Activated CD4-positive, alpha-beta T cell treated with anti-CD3 and anti-CD28 coated beads for 48 hours (primary cell): ENCODE measurements around the gene DPH2.
A peak's percentile ranks its signal among the peaks of the same experiment; 100 is the strongest.

Source experiments
- DNase-seq: peaks from one replicate; pipeline ENCODE4 v3.0.0-alpha.2; 2020

DPH2 gene

GRCh38 chr1:43944860-43945259 is 24.9 kb upstream of the DPH2 start:
- DNase-seq = no peak

GRCh38 chr1:43945674-43946235 is 24.1 kb upstream of the DPH2 start:
- no peak for DNase-seq

GRCh38 chr1:43946236-43947060 is 23.4 kb upstream of the DPH2 start, which contains the start of gene IPO13:
Gene IPO13 (plus strand): TSS chr1:43946950. CDS start chr1:43947601, 651 bp downstream.
- DNase-seq = peak; percentile 97

- peak; percentile 35 for DNase-seq
Observed at GRCh38 chr1:43947061-43947873, 22.5 kb upstream of the DPH2 start.

GRCh38 chr1:43947874-43948437 is 21.9 kb upstream of the DPH2 start:
- DNase-seq = no peak

- no peak for DNase-seq
Observed at GRCh38 chr1:43949678-43950077, 20.1 kb upstream of the DPH2 start.

GRCh38 chr1:43951021-43951985 is 18.5 kb upstream of the DPH2 start:
- DNase-seq = no peak

- no peak for DNase-seq
Observed at GRCh38 chr1:43952731-43953346, 17.0 kb upstream of the DPH2 start.

GRCh38 chr1:43953361-43953760 is 16.4 kb upstream of the DPH2 start:
- DNase-seq = no peak

- DNase-seq = no peak
Observed at GRCh38 chr1:43954036-43954435, 15.8 kb upstream of the DPH2 start.

- DNase-seq = no peak
Observed at GRCh38 chr1:43956234-43956633, 13.6 kb upstream of the DPH2 start.

GRCh38 chr1:43957407-43958040 is 12.3 kb upstream of the DPH2 start:
- DNase-seq = no peak

- DNase-seq = no peak
Observed at GRCh38 chr1:43958351-43959255, 11.2 kb upstream of the DPH2 start.

GRCh38 chr1:43960798-43961197 is 9.0 kb upstream of the DPH2 start:
- DNase-seq = no peak

GRCh38 chr1:43961692-43962091 is 8.1 kb upstream of the DPH2 start:
- no peak for DNase-seq

- DNase-seq = no peak
Observed at GRCh38 chr1:43962324-43962723, 7.5 kb upstream of the DPH2 start.

GRCh38 chr1:43963006-43963405 is 6.8 kb upstream of the DPH2 start:
- DNase-seq = no peak

- no peak for DNase-seq
Observed at GRCh38 chr1:43963890-43964289, 5.9 kb upstream of the DPH2 start.

- DNase-seq = no peak
Observed at GRCh38 chr1:43965316-43965715, 4.5 kb upstream of the DPH2 start.

- DNase-seq = peak; percentile 45
Observed at GRCh38 chr1:43968348-43968948, 1.4 kb upstream of the DPH2 start.
